ENCODE results near the gene WDR87. TPM values are rescaled to one million over a fixed set of nuclear protein-coding genes. Genes with fewer than 3 reads are reported as not detected.

WDR87 gene
- total and polyA plus RNA-seq, 10 donors = not detected

DNA sequence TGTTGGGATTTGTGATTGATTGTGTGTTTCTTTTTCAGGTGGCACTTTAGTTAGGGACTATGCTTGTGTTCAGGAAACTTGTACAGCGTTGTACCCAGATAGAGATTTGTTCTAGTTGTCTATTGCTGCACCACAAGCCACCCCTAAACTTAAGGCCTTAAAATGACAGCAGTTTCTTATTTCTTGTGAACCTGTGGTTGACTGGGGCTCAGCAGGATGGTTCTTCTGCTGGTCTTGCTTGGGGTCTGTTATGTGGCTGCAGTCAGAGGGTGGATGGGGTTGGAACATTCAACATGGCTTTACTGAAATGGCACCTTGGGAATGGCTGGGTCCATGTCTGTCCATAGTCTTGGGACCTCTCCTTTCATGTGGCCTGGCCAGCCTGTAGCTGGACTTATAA lies 28.9 kb upstream of the WDR87 start:
- Histone ChIP-seq H3K9me3 (peaks cover 3 to 18% (median 13%) of the 10 kb centered on the region in 8 donors), H3K36me3 (peaks cover 0 to 23% (median 0%) of the 10 kb centered on the region in 6 donors), H3K4me3 (no peak overlapping the region), H3K27me3 (replicated peaks in 1 of 7) (no peaks in the 10 kb centered on the region), H3K27ac (no peak overlapping the region), H3K4me1 (peaks cover 12 to 68% (median 33%) of the 10 kb centered on the region in 6 donors)
- intact Hi-C loops (cut with DNase I; ENCODE audit: low total_unique reads) = no loop called here
- 0 to 97% (median 91%) methylated on average over 1 of the region's 1 CpG for WGBS, 5 donors
- no peak for DNase-seq
- TF ChIP-seq POLR2AphosphoS5 (IDR thresholded peaks at IDR 0.05) (no peak), POLR2A (IDR thresholded peaks at IDR 0.05) (no peak)

DNA sequence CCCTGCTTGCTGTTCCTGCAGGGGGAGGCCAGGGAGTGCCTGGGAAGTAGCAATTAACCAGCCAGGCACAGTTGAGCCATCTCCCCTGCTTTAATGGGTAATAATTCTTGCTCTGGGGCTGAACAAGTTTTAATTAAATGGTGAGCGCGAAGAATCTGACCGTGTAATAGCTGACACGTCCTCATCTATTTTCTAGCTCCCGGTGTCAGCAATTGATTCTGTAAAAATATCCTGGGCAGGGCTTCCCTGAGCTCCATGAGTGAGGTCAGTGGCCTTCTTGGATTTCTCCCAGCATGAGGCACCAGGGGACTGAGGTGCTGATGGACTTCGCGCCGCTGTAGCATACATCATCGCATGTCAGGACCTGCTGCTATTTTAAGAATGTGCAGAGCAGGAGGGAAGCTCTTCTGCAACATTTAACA lies 27.6 kb upstream of the WDR87 start:
- Histone ChIP-seq H3K4me1 (peaks cover 15 to 81% (median 47%) of the 10 kb centered on the region in 6 donors), H3K27ac (peak overlapping the region in 3 of 8 donors; percentile 70 to 87 (median 83)), H3K4me3 (no peak overlapping the region), H3K36me3 (peaks cover 0 to 14% (median 0%) of the 10 kb centered on the region in 6 donors), H3K9me3 (peaks cover 3 to 18% (median 13%) of the 10 kb centered on the region in 8 donors), H3K27me3 (replicated peaks in 1 of 7) (no peaks in the 10 kb centered on the region)
- TF ChIP-seq POLR2A (IDR thresholded peaks at IDR 0.05) (no peak), CTCF (IDR thresholded peaks at IDR 0.05 in 8 of 11, conservative IDR thresholded peaks at IDR 0.05 in 3 of 11) (no peak), POLR2AphosphoS5 (IDR thresholded peaks at IDR 0.05) (no peak)
- DNase-seq = peak; percentile 25
- intact Hi-C loops (cut with DNase I; ENCODE audit: low total_unique reads) = no loop called here
- WGBS, 5 donors = 85 to 89% (median 86%) methylated on average over 9 of the region's 9 CpGs

GRCh38 chr19:37932985-37933936 lies 26.9 kb upstream of the WDR87 start:
- Histone ChIP-seq H3K4me3 (peak overlapping the region in 3 of 8 donors; percentile 18 to 45 (median 20)), H3K4me1 (peaks cover 15 to 81% (median 53%) of the 10 kb centered on the region in 6 donors), H3K36me3 (peaks cover 0 to 12% (median 0%) of the 10 kb centered on the region in 6 donors), H3K9me3 (peaks cover 3 to 18% (median 13%) of the 10 kb centered on the region in 8 donors), H3K27me3 (replicated peaks in 1 of 7) (no peaks in the 10 kb centered on the region), H3K27ac (peak overlapping the region in 5 of 8 donors; percentile 35 to 87 (median 70))
- intact Hi-C loops (cut with DNase I; ENCODE audit: low total_unique reads) = no loop called here
- DNase-seq = no peak
- TF ChIP-seq POLR2A (IDR thresholded peaks at IDR 0.05) (no peak), CTCF (IDR thresholded peaks at IDR 0.05 in 8 of 11, conservative IDR thresholded peaks at IDR 0.05 in 3 of 11) (no peak), POLR2AphosphoS5 (IDR thresholded peaks at IDR 0.05) (no peak)
- WGBS, 5 donors = 60 to 76% (median 63%) methylated on average over 12 of the region's 12 CpGs

- intact Hi-C loops (cut with DNase I; ENCODE audit: low total_unique reads) = no loop called here
- TF ChIP-seq CTCF (IDR thresholded peaks at IDR 0.05 in 8 of 11, conservative IDR thresholded peaks at IDR 0.05 in 3 of 11) = no peak
- no peak for TF ChIP-seq POLR2A (IDR thresholded peaks at IDR 0.05)
- peak in 2 of 3 donors; percentile 51 to 60 for TF ChIP-seq POLR2AphosphoS5 (IDR thresholded peaks at IDR 0.05)
- peak overlapping the region in 7 of 8 donors; percentile 22 to 87 (median 60) for H3K27ac ChIP-seq
- H3K36me3 ChIP-seq = peaks cover 0 to 12% (median 0%) of the 10 kb centered on the region in 6 donors
- H3K9me3 ChIP-seq = peaks cover 3 to 18% (median 13%) of the 10 kb centered on the region in 8 donors
- H3K4me1 ChIP-seq = peaks cover 15 to 85% (median 58%) of the 10 kb centered on the region in 6 donors
- H3K27me3 ChIP-seq (replicated peaks in 1 of 7) = no peaks in the 10 kb centered on the region
- 20 to 40% (median 24%) methylated on average over 28 to 30 of the region's 30 CpGs for WGBS, 5 donors
- peak; percentile 87 for DNase-seq
- peak overlapping the region in 6 of 8 donors; percentile 1 to 45 (median 19) for H3K4me3 ChIP-seq
Observed at GRCh38 chr19:37931881-37932655, 25.7 kb upstream of the WDR87 start.

Measured in spleen (tissue), 11 donors.